Fibroblast of villous mesenchyme (primary cell): Measurements from ENCODE around the gene RAD51B. TPM values are rescaled to one million over a fixed set of nuclear protein-coding genes. Genes with fewer than 3 reads are reported as not detected.

Experiments
- DNase-seq: peaks from one replicate; pipeline ENCODE4 v3.0.0-alpha.2; 2010; ENCODE audit warnings: low read depth
- H3K4me3 ChIP-seq: 2 replicates; pipeline ENCODE4 v1.5.1; 2011; ENCODE audit warnings: low read depth, mild to moderate bottlenecking, low read length
- total RNA-seq: library from RNA; depleted of rRNA; stranded (reverse); fragments of >200 nt; gene quantifications from 2 replicates; pipeline ENCODE4 v1.2.3, GENCODE V29; 2012
- TF ChIP-seq, protein P1 (sequence below): IDR thresholded peaks from 2 replicates; pipeline ENCODE4 v1.5.1; 2012; ENCODE audit warnings: low read depth, mild to moderate bottlenecking, low read length; ENCODE audit not compliant: insufficient read depth

The RAD51B gene
- total RNA-seq, 1 donor, result 22.0 TPM

DNA sequence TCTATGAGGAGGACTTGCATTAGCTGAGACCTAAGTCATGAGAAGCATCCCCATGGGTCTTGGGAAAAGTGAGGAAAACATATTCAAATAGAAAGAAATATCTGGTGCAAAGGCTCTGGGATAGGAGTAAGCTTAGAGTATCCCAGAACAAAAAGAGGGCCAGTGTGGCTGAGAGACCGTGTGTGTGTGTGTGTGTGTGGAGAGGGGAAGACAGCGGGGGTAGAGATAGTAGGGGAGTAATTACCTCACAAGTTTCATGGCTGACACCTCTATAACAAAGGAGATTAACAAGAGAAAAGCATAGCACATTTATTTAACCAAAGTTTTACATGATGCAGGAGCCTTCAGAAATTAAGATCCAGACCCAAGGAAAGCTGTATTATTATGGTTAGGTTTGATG lies 440.5 kb downstream of the RAD51B start:
- no peak for DNase-seq
- no peak overlapping the region for H3K4me3 ChIP-seq
- TF ChIP-seq, protein P1, sequence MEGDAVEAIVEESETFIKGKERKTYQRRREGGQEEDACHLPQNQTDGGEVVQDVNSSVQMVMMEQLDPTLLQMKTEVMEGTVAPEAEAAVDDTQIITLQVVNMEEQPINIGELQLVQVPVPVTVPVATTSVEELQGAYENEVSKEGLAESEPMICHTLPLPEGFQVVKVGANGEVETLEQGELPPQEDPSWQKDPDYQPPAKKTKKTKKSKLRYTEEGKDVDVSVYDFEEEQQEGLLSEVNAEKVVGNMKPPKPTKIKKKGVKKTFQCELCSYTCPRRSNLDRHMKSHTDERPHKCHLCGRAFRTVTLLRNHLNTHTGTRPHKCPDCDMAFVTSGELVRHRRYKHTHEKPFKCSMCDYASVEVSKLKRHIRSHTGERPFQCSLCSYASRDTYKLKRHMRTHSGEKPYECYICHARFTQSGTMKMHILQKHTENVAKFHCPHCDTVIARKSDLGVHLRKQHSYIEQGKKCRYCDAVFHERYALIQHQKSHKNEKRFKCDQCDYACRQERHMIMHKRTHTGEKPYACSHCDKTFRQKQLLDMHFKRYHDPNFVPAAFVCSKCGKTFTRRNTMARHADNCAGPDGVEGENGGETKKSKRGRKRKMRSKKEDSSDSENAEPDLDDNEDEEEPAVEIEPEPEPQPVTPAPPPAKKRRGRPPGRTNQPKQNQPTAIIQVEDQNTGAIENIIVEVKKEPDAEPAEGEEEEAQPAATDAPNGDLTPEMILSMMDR, result no peak

DNA sequence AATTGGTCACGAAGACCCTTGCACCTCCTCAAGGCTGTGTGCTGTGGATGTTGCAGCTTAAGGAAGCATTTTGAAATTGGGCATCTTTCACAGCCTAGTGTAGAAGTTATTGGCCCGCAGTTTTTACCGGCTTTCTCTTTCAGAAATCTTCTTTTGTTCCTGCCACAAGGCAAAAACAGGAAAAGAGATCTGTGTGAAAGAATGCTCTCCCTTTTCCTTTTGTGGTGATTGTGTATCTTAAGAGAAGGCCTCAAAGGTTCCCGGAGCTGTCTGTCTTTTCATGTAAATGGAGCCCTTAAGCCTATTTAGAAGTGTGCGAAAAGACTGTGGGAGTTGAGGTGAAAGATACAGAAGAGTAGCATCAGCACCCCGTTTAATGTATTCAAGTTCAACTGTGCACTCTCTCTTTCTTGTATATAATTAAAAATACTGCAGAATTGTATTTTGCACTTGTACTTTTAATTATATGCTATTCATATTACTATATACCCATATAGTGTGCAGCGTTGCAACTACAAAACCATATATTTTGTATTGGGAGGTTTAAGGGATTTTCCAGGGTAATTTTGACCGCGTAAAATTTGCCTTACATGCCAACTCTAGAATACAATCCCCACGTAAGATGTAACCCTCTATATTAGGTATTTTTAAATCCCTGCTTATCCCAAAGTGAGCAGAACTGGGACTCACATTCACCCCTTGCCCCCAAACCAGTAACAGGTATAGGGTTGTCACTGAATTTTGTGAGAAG lies 441.7 kb downstream of the RAD51B start:
- H3K4me3 ChIP-seq, result no peak overlapping the region
- TF ChIP-seq, protein P1, result no peak
- DNase-seq, result no peak

DNA sequence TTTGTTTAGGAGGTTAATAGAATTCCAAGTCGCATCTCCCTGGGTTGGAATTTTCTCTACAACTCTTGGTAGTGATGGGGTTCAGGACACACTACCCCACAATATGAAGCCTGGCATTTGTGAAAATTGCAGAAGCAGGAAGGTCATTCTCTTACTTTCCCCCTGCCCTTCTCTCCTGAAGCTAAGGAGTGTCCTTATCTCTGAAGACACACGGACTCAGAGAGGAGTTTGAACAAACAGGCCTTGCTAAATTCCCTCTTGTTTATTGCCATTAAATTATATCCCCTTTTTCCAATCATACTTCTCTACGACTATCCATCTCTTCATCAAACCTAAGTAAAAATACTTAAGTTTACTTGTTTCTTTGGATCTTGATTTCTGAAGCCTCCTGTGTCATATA lies 443.0 kb downstream of the RAD51B start:
- no peak overlapping the region for H3K4me3 ChIP-seq
- no peak for DNase-seq
- TF ChIP-seq, protein P1, result no peak

DNA sequence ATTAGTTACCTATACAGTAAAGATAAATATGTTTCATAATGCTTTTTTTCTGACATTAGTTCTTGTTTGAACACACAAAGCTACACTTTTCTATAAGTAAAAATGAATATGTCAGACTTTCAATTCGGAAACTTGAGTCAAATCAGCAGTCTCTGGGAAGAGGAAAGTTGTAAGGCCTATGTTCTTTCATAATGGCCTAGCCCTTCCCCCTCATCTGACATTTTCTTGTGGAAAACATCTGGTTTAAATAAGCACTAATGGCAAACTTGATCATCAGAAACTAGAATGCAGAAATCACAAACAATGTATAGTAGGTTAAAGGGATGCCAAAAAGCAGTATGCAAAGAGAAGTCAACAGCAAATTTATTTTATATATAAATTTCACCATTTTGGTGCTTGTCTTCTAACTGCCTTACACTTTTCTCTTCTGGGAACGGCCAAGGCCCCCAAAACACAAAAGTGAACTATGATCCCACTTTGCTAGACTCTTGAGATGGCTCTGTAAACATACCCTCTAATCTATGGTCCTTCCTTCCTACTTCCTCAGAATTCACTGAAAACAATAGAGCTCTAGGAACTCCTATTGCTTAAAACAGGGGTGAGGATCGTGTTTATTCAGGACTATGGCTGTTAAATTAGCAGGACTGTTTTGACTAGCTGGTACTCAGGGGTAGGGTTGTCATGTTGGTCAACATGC lies 444.1 kb downstream of the RAD51B start:
- no peak overlapping the region for H3K4me3 ChIP-seq
- TF ChIP-seq, protein P1, result no peak
- peak; percentile 51 for DNase-seq

DNA sequence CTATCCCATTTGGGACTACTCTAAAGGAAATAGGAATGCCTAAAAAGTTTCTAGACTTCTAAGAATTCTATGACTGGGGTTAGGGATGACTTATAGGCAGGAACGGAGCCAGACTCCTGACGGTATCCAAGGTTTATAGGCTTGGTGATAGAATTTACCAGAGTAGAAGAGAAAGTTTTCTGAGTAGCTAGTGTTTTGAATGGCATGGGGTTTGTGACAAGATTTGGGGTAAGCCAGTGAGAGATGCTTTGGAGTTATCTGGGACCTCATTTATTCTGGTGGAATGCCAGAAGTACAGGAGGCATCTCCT lies 444.6 kb downstream of the RAD51B start:
- no peak for DNase-seq
- H3K4me3 ChIP-seq, result no peak overlapping the region
- TF ChIP-seq, protein P1, result no peak

DNA sequence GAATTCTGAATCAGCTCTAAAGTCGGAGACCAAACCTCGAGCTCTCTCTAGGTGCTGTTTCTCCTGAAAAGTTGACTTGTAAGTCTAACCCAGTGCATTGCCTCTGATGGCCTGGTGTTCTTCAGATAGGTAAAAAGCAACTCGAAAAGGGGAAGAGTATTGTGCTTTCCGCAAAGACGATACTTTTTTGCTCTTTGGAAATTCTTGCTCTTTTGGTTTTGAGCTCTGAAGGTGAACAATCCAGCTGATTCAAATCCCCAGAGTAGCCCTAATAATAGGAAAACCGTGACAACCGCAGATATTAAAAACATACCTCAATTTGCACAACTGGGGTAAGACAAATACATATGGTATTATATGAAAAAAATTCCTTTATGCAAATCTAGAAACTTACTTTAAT lies 447.4 kb downstream of the RAD51B start:
- no peak overlapping the region for H3K4me3 ChIP-seq
- TF ChIP-seq, protein P1, result no peak
- DNase-seq, result no peak
